Activated CD8-positive, alpha-beta memory T cell treated with anti-CD3 and anti-CD28 coated beads for 24 hours (primary cell): ENCODE results near the gene XPO6.

Experiments used
- DNase-seq: peaks from one replicate; pipeline ENCODE4 v3.0.0-alpha.2; 2020

XPO6 gene

GRCh38 chr16:28086186-28087139 lies 125.3 kb downstream of the XPO6 start:
- no peak for DNase-seq

GRCh38 chr16:28085389-28086171 lies 126.2 kb downstream of the XPO6 start:
- DNase-seq = no peak

GRCh38 chr16:28084209-28084608 lies 127.6 kb downstream of the XPO6 start:
- DNase-seq = no peak

- no peak for DNase-seq
Observed at GRCh38 chr16:28082624-28083023, 129.1 kb downstream of the XPO6 start.

- no peak for DNase-seq
Observed at GRCh38 chr16:28081391-28081968, 130.3 kb downstream of the XPO6 start.

- no peak for DNase-seq
Observed at GRCh38 chr16:28078261-28078660, 133.5 kb downstream of the XPO6 start.

GRCh38 chr16:28073836-28074235 lies 137.9 kb downstream of the XPO6 start:
- no peak for DNase-seq

GRCh38 chr16:28072087-28072486 lies 139.7 kb downstream of the XPO6 start:
- no peak for DNase-seq

- DNase-seq = no peak
Observed at GRCh38 chr16:28069971-28070794, 141.6 kb downstream of the XPO6 start.

GRCh38 chr16:28068976-28069375 lies 142.8 kb downstream of the XPO6 start:
- no peak for DNase-seq

GRCh38 chr16:28067604-28068379 lies 144.0 kb downstream of the XPO6 start:
- no peak for DNase-seq

- no peak for DNase-seq
Observed at GRCh38 chr16:28064706-28065249, 147.0 kb downstream of the XPO6 start.

GRCh38 chr16:28064150-28064549 lies 147.6 kb downstream of the XPO6 start:
- no peak for DNase-seq

- DNase-seq = no peak
Observed at GRCh38 chr16:28063591-28064061, 148.1 kb downstream of the XPO6 start, which contains the start of gene GSG1L. TSS of gene GSG1L (minus strand) at chr16:28063714. CDS start at chr16:28063424, 290 bp downstream.

- no peak for DNase-seq
Observed at GRCh38 chr16:28062847-28063521, 148.8 kb downstream of the XPO6 start.

- no peak for DNase-seq
Observed at GRCh38 chr16:28062261-28062846, 149.4 kb downstream of the XPO6 start.

GRCh38 chr16:28061352-28062101 lies 150.2 kb downstream of the XPO6 start:
- no peak for DNase-seq

- DNase-seq = no peak
Observed at GRCh38 chr16:28059841-28060575, 151.8 kb downstream of the XPO6 start.
